Hepatocyte (in vitro differentiated cells): Measurements from ENCODE around the gene CPED1.

Experiments
- EZH2 ChIP-seq: fragments of 200-600 bp; sonication (generic); IDR thresholded peaks from 2 replicates; pipeline ENCODE4 v1.6.1; 2016; ENCODE audit warnings: antibody characterized with exemption, mild to moderate bottlenecking, borderline replicate concordance
- EZH2phosphoT487 ChIP-seq: fragments of 200-600 bp; sonication (generic); IDR thresholded peaks from one replicate; pipeline ENCODE4 v1.6.1; 2018; ENCODE audit warnings: antibody characterized with exemption, mild to moderate bottlenecking, low read depth, moderate library complexity; ENCODE audit not compliant: unreplicated experiment, severe bottlenecking
- TF ChIP-seq, protein P1 (sequence below): fragments of 200-600 bp; sonication (generic); IDR thresholded peaks from 2 replicates; pipeline ENCODE4 v1.5.1; 2016; ENCODE audit warnings: antibody characterized with exemption, mild to moderate bottlenecking; ENCODE audit not compliant: poor library complexity

- TF ChIP-seq, protein P1, sequence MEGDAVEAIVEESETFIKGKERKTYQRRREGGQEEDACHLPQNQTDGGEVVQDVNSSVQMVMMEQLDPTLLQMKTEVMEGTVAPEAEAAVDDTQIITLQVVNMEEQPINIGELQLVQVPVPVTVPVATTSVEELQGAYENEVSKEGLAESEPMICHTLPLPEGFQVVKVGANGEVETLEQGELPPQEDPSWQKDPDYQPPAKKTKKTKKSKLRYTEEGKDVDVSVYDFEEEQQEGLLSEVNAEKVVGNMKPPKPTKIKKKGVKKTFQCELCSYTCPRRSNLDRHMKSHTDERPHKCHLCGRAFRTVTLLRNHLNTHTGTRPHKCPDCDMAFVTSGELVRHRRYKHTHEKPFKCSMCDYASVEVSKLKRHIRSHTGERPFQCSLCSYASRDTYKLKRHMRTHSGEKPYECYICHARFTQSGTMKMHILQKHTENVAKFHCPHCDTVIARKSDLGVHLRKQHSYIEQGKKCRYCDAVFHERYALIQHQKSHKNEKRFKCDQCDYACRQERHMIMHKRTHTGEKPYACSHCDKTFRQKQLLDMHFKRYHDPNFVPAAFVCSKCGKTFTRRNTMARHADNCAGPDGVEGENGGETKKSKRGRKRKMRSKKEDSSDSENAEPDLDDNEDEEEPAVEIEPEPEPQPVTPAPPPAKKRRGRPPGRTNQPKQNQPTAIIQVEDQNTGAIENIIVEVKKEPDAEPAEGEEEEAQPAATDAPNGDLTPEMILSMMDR = no peak
- no peak for TF ChIP-seq EZH2
- no peak for TF ChIP-seq EZH2phosphoT487
Observed at GRCh38 chr7:121076350-121077164, 88.0 kb downstream of the CPED1 start.
